ENCODE data around the gene HSPB6.

The HSPB6 gene

DNA sequence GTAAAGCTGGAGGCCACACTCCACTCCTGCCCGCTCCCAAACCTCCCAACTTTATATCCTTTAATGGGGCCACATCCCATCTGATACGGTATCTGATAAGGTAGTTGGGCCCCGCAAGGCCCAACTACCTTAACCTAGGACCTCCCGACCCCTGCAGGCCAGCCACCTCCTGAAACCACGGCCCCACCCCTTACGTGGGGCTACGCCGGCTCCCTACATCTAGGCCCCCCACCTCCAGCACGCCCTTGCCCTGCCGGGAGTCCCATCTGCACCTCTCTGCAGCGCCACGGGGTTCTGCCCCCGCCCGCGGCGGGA is 16.8 kb downstream of the HSPB6 start:
- no peak for TF ChIP-seq ZFX (IDR thresholded peaks at IDR 0.05; ENCODE audit: borderline replicate concordance)
- no peak for TF ChIP-seq CTCF (IDR thresholded peaks at IDR 0.05)
- peak overlapping the region; percentile 90 for H3K27ac ChIP-seq

DNA sequence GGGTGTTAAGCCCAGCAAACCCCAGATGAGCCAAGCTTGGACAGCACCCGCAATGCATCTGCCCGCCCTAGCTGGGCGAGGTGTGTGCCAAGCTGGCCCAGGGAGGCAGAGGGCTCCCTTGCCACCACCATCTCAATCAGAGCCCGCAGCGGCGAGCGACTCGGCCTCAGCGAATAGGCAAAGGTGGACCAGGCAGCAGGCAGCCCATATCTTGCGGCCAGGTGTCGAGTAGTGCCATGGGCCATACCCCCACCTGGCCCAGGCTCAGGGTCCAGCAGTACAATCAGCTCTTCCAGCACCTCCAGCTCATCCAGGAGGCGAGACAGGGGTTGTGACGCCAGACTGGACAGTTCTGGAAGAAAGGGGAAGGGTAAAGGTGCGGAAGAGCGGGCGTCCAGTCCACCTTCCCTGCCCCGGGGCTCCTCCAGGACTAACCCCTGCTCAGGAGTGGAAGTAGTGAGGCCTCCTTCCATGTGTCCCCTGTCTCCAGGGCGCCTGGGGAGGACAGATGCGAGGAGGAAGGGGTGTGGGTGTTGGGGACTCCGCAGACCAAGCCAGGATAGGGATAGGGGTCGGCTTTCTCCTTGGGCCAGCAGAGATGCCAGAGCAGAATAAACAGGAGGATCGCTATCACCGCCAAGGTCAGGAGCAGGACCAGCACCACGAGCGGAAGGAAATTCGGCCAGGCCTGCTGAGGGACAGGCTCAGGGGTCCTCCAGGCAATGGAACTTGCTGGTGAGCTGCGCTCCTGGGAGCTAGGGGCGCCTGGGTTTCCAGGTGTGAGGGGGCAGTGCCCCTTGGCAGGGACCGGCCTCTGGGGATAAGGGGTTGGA is 17.3 kb downstream of the HSPB6 start:
- TF ChIP-seq ZFX (IDR thresholded peaks at IDR 0.05; ENCODE audit: borderline replicate concordance): no peak
- TF ChIP-seq CTCF (IDR thresholded peaks at IDR 0.05): no peak
- H3K27ac ChIP-seq: peak overlapping the region; percentile 90

GRCh38 chr19:35738887-35739229 is 18.0 kb downstream of the HSPB6 start:
- TF ChIP-seq ZFX (IDR thresholded peaks at IDR 0.05; ENCODE audit: borderline replicate concordance) (no peak), CTCF (IDR thresholded peaks at IDR 0.05) (no peak)
- H3K27ac ChIP-seq: peak overlapping the region; percentile 90

- TF ChIP-seq ZFX (IDR thresholded peaks at IDR 0.05; ENCODE audit: borderline replicate concordance): no peak
- peak overlapping the region; percentile 90 for H3K27ac ChIP-seq
Measured at GRCh38 chr19:35738021-35738886, 18.6 kb downstream of the HSPB6 start.

DNA sequence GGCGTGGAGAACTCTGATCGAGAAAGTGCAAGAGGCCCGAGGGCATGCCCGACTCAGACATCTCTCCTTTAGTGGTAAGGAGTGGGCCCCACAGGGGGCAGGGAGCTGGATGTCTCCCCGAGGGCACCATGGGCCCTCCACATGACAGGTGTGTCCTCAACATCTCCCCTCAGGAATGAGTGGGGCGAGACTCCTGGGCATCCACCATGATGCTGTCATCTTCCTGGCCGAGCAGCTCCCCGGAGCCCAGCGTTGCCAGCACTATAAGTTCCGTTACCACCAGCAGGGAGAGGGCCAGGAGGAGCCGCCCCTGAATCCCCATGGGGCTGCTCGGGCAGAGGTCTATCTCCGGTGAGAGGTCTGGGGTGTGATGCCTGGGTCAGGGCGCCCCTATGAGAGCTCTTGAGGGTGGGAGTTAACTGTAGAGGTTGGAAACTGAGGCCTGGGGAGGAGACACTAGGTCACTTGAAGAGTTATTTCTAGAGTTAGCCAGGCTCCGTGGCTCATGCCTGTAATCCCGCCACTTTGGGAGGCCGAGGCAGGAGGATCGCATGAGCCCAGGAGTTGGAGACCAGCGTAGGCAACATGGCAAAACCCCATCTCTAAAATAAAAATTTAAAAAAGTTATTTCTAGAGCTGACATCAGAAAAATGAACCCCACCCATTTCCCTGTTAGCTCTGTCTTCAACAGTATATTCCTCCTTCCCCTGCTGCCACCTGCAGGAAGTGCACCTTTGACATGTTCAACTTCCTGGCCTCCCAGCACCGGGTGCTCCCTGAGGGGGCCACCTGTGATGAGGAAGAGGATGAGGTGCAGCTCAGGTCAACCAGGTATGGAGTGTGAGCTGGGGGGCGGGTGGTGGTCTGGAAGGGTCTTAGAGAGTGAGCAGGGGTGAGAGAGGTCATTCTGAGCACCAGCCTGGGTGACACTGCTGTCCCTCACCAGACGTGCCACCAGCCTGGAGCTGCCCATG is 19.6 kb downstream of the HSPB6 start:
- H3K27ac ChIP-seq: no peak overlapping the region
- TF ChIP-seq ZFX (IDR thresholded peaks at IDR 0.05; ENCODE audit: borderline replicate concordance) (no peak), CTCF (IDR thresholded peaks at IDR 0.05) (no peak; the same call in 1 of the 2 replicates)

DNA sequence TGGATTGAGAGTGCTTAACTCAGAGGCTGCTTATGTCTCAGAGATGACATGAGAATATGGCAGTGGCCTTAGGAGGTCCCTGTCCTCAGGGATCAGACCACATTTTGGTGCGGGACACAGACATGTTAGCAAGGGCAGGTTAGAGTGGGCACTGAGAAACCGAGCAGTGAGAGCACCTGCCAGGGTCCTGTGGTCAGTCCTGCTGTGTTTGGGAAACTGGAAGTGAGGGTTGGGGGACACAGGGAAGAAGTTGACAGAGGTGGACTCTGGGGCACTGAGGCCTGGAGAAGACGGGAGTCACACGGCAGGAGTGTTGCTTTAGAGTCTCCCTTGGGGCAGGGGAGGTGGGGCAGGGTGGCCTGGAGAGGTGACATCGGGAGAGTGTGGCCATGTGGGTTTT is 21.9 kb downstream of the HSPB6 start:
- TF ChIP-seq CTCF (IDR thresholded peaks at IDR 0.05): no peak
- TF ChIP-seq ZFX (IDR thresholded peaks at IDR 0.05; ENCODE audit: borderline replicate concordance): no peak
- H3K27ac ChIP-seq: no peak overlapping the region

DNA sequence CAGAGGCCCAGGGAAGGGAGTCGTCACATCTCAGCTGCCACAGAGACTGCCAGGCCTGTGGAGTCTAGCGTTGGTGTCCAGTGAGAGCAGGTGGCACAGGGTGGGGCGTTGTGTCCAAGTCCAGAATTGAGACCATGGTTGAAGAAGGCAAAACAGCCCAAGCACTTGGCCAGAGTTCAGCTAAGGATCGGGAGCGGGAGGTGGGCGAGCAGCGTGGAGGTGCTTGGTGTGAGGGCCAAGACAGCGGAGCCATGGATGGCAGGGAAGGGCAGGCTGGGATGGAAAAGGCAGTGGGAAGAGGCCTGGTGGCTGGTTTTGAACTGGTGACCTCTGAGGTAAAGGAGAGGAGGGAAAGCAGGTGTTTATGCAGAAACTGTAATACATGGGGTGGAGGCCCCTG is 22.6 kb downstream of the HSPB6 start:
- no peak overlapping the region for H3K27ac ChIP-seq
- TF ChIP-seq ZFX (IDR thresholded peaks at IDR 0.05; ENCODE audit: borderline replicate concordance): no peak
- TF ChIP-seq CTCF (IDR thresholded peaks at IDR 0.05): no peak
